ENCODE measurements around the gene ZXDC. TPM values are rescaled to one million over a fixed set of nuclear protein-coding genes. Genes with fewer than 3 reads are reported as not detected.

Gene ZXDC
- total and polyA plus RNA-seq, 7 donors: 10.6 to 39.5 (median 30.3) TPM

- no peak for TF ChIP-seq CTCF (IDR thresholded peaks at IDR 0.05)
- intact Hi-C loops (cut with DNase I): no loop called here
- 75 to 85% (median 78%) methylated on average over 12 of the region's 12 CpGs for WGBS, 3 donors
Measured at GRCh38 chr3:126414961-126415660, 60.6 kb downstream of the ZXDC start.

GRCh38 chr3:126414406-126414805 lies 61.3 kb downstream of the ZXDC start:
- no peak for TF ChIP-seq CTCF (IDR thresholded peaks at IDR 0.05)
- DNase-seq (no peak), ATAC-seq (no peak)
- Histone ChIP-seq H3K4me1 (no peaks in the 10 kb centered on the region), H3K27ac (no peak overlapping the region), H3K27me3 (ENCODE audit: insufficient read depth in 3 of 3, low read length in 2 of 3) (peaks cover 0 to 32% (median 9%) of the 10 kb centered on the region in 3 donors), H3K36me3 (ENCODE audit: insufficient read depth in 1 of 2, low read depth in 1 of 2) (no peaks in the 10 kb centered on the region), H3K9me3 (no peaks in the 10 kb centered on the region), H3K4me3 (no peak overlapping the region)
- intact Hi-C loops (cut with DNase I): no loop called here
- WGBS, 3 donors: 83 to 87% (median 85%) methylated on average over 11 of the region's 11 CpGs

More at GRCh38 chr3:126414961-126415660, 60.6 kb downstream of the ZXDC start:
- Histone ChIP-seq H3K27ac (no peak overlapping the region), H3K27me3 (ENCODE audit: insufficient read depth in 3 of 3, low read length in 2 of 3) (peaks cover 0 to 29% (median 9%) of the 10 kb centered on the region in 3 donors), H3K9me3 (no peaks in the 10 kb centered on the region), H3K4me1 (no peaks in the 10 kb centered on the region), H3K4me3 (no peak overlapping the region), H3K36me3 (ENCODE audit: insufficient read depth in 1 of 2, low read depth in 1 of 2) (no peaks in the 10 kb centered on the region)
- DNase-seq (no peak), ATAC-seq (no peak)

- intact Hi-C loops (cut with DNase I): no loop called here
Measured at GRCh38 chr3:126413693-126414080, 62.0 kb downstream of the ZXDC start.

GRCh38 chr3:126412841-126413692 lies 62.6 kb downstream of the ZXDC start:
- no peaks in the 10 kb centered on the region for H3K36me3 ChIP-seq (ENCODE audit: insufficient read depth in 1 of 2, low read depth in 1 of 2)
- intact Hi-C loops (cut with DNase I): no loop called here
- TF ChIP-seq CTCF (IDR thresholded peaks at IDR 0.05): no peak
- H3K4me1 ChIP-seq: no peaks in the 10 kb centered on the region
- H3K9me3 ChIP-seq: no peaks in the 10 kb centered on the region
- no peak for DNase-seq
- no peak for ATAC-seq
- no peak overlapping the region for H3K4me3 ChIP-seq
- peaks cover 0 to 39% (median 9%) of the 10 kb centered on the region in 3 donors for H3K27me3 ChIP-seq (ENCODE audit: insufficient read depth in 3 of 3, low read length in 2 of 3)
- H3K27ac ChIP-seq: no peak overlapping the region
- WGBS, 3 donors: 85 to 88% (median 88%) methylated on average over 6 of the region's 6 CpGs

More at GRCh38 chr3:126413693-126414080, 62.0 kb downstream of the ZXDC start:
- peaks cover 0 to 35% (median 9%) of the 10 kb centered on the region in 3 donors for H3K27me3 ChIP-seq (ENCODE audit: insufficient read depth in 3 of 3, low read length in 2 of 3)
- TF ChIP-seq CTCF (IDR thresholded peaks at IDR 0.05): no peak
- no peak for DNase-seq
- 62 to 82% (median 77%) methylated on average over 4 of the region's 4 CpGs for WGBS, 3 donors
- no peaks in the 10 kb centered on the region for H3K9me3 ChIP-seq
- H3K36me3 ChIP-seq (ENCODE audit: insufficient read depth in 1 of 2, low read depth in 1 of 2): no peaks in the 10 kb centered on the region
- H3K4me3 ChIP-seq: no peak overlapping the region
- no peaks in the 10 kb centered on the region for H3K4me1 ChIP-seq
- no peak for ATAC-seq
- H3K27ac ChIP-seq: no peak overlapping the region

All from psoas muscle (tissue), 8 donors.